Right ventricle myocardium inferior (tissue), 1 donor: ENCODE measurements around the gene ATP6V0E1. TPM values are rescaled to one million over a fixed set of nuclear protein-coding genes. Genes with fewer than 3 reads are reported as not detected.
A peak's percentile ranks its signal among the peaks of the same experiment; 100 is the strongest.
"Not testable (repeated sequence)": the region's sequence is repeated elsewhere in the genome, so short reads cannot be mapped to it uniquely, and the experiment has no call there.

Experiments used
- ATAC-seq: fragments of 200-7000 bp; cut with Tn5 transposase; one replicate; pipeline ENCODE4 v1.9.1; 2020; ENCODE audit warnings: mild to moderate bottlenecking, moderate library complexity
- DNase-seq: peaks from one replicate; pipeline ENCODE4 v3.0.0; 2021; ENCODE audit errors: missing footprints
- intact Hi-C: fragments of 100-400 bp; cut with DNase I; formaldehyde crosslinking; loops from one replicate; pipeline ENCODE4 v1.11.0; 2022
- total RNA-seq: library from RNA; stranded (reverse); fragmentation: NEBNext Ultra II Directional; extraction: Animal tissue kit (Norgen Biotek cat#: 25700); gene quantifications from one replicate; pipeline ENCODE4 v1.2.1, GENCODE V29; 2021
- donor health status: DM: no; HTN: yes; CAD: no; lungs with severe emphysema.

Gene ATP6V0E1
- total RNA-seq, 1 donor from 2014 or later = 167 TPM

DNA sequence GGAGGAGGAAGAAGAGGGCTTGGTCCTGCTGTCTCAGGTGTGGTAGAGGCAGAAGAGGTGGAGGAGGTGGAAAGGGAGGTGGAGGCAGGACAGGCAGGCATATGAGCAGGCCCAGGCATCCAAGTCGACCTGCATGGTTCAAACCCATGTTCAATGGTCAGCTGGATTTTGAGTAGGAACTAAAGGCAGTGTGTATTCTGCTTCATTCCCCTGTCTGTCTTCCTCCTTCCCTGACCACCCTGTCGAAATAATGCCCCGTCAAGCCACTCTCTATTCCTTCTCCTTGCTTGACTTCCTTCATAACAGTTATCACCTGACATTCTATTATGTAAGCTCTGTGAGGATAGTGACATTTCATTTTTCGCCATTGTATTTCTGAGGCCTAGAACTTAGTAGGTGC, 34.8 kb downstream of the ATP6V0E1 start:
- DNase-seq = no peak
- no peak for ATAC-seq
- intact Hi-C loops = no loop called here

GRCh38 chr5:173020154-173020581, 36.6 kb downstream of the ATP6V0E1 start:
- intact Hi-C loops = no loop called here
- peak; percentile 64 for ATAC-seq

GRCh38 chr5:173020643-173021042, 37.1 kb downstream of the ATP6V0E1 start:
- intact Hi-C loops = no loop called here
- ATAC-seq = peak; percentile 75
- no peak for DNase-seq

More at GRCh38 chr5:173020154-173020581, 36.6 kb downstream of the ATP6V0E1 start:
- DNase-seq = no peak

GRCh38 chr5:173025651-173026050, 42.1 kb downstream of the ATP6V0E1 start:
- intact Hi-C loops = no loop called here
- DNase-seq = no peak
- ATAC-seq = no peak

DNA sequence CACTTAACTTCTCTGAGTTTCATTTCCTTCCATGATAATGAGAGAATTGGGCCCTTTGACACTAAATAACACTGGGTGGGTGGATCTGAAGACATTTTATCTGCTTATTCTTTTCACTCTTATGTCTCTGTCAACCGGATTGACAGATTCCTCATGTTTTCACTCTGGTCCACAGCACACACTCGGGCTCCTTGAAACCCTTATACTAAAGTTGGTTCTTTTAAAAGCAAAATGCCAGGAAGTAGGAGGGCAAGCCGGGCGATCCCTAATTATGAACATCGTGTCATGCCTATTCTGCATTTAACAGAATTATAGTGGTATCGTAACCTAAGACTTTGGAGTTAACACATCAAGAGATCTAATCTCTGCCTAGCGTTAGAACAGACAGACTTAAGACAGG, 44.3 kb downstream of the ATP6V0E1 start:
- DNase-seq (no peak), ATAC-seq (no peak)
- intact Hi-C loops = no loop called here

DNA sequence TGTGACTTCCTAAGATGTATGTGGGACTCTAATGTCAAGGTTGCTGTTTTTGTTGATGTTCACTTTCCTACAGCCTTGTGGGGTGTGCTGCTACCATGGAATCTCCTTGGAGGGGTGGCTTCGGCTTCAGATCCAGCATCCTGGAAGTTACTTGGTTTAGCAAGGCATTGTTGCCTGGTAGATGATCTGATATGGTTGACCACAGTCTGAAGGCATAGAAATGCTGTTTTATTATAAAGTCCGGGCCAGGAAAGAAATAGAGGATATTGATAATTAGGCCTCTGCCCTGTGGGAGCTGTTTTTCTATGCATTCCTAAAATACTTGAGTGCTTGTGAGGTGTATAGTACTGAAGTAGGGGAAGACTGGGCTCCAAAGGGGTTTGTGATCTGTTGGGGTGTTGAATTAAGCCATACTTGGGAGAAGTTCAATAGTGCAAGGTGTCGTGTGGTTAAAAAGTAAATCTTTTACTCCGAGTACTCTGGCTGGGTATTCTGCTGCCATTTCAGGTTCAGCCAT, 45.3 kb downstream of the ATP6V0E1 start:
- intact Hi-C loops = no loop called here
- DNase-seq = no peak
- peak; percentile 20 for ATAC-seq

DNA sequence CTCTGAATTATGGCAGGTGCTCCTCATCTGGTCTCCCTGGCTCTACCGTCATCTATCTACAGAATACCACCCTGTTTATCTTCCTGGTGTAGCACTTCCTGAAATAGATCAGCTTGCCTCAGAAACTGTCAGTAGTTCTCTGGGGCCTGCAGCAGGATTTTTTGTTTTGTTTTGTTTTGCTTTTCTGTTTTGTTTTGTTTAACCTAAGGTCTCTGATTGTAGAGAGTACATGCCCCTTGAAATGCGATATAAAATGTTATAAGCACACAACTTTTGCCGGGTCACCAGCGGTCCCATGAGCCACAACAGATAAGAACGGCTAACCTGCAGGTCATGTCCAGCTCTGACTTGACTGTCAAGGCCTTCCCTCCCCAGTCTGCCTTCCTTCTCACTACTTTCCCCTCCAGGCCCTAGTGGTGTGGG, 45.9 kb downstream of the ATP6V0E1 start:
- ATAC-seq (peak; percentile 71), DNase-seq (no peak)
- intact Hi-C loops = no loop called here

DNA sequence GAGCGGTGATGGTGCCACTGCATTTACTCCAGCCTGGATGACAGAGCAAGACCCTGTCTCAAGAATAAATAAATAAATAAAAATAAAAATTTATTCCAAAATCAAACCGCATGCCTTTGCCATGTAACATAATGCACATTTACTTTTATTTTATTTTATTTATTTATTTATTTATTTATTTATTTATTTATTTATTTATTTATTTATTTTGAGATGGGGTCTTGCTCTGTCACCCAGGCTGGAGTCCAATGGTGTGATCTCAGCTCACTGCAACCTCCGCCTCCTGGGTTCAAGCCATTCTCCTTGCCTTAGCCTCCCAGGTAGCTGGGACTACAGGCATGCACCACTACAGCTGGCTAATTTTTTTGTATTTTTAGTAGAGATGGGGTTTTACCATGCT, 48.5 kb downstream of the ATP6V0E1 start:
- DNase-seq, intact Hi-C loops, ATAC-seq: not testable (repeated sequence)

DNA sequence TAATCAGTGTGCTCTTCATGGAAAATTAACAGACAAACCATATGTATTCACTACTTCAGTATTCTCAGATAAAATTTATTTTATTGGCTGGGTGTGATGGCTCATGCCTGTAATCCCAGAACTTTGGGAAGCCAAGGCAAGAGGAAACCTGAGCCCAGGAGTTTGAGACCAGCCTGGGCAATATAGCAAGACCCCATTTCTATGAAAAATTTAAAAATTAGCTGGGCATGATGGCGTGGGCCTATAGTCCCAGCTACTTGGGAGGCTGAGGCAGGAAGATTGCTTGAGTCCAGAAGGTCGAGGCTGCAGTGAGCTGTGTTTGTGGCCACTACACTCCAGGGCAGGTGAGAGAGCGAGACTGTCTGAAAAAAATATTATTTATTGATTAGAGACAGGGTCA, 49.2 kb downstream of the ATP6V0E1 start:
- ATAC-seq = no peak
- intact Hi-C loops = no loop called here
- DNase-seq = no peak

- DNase-seq (no peak), ATAC-seq (no peak)
- intact Hi-C loops = no loop called here
Measured at GRCh38 chr5:173033923-173034322, 50.4 kb downstream of the ATP6V0E1 start.

- intact Hi-C loops = no loop called here
- ATAC-seq (no peak), DNase-seq (no peak)
Measured at GRCh38 chr5:173035904-173036707, 52.5 kb downstream of the ATP6V0E1 start.

DNA sequence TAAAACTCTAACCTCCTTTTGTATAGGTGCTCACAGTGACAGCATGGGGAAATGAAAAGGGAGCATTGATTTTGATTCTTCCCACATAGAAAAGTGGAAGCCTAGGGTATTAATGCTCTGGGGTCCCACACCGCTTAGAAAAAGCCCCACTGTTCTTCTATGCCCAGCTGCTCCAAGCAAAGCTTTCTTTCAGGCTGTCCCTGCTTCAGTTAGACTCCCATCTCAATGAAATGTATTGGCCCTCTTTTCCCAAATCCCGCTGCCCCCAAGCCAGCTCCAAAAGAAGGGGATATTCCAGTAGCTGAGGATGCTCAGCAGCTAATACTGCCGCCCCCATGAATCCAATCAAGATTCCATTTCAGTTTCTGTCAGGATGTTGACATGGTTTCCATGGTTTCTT, 55.6 kb downstream of the ATP6V0E1 start:
- ATAC-seq (no peak), DNase-seq (no peak)
- intact Hi-C loops = no loop called here

GRCh38 chr5:173039964-173040363, 56.4 kb downstream of the ATP6V0E1 start:
- DNase-seq (no peak), ATAC-seq (no peak)
- intact Hi-C loops = no loop called here

DNA sequence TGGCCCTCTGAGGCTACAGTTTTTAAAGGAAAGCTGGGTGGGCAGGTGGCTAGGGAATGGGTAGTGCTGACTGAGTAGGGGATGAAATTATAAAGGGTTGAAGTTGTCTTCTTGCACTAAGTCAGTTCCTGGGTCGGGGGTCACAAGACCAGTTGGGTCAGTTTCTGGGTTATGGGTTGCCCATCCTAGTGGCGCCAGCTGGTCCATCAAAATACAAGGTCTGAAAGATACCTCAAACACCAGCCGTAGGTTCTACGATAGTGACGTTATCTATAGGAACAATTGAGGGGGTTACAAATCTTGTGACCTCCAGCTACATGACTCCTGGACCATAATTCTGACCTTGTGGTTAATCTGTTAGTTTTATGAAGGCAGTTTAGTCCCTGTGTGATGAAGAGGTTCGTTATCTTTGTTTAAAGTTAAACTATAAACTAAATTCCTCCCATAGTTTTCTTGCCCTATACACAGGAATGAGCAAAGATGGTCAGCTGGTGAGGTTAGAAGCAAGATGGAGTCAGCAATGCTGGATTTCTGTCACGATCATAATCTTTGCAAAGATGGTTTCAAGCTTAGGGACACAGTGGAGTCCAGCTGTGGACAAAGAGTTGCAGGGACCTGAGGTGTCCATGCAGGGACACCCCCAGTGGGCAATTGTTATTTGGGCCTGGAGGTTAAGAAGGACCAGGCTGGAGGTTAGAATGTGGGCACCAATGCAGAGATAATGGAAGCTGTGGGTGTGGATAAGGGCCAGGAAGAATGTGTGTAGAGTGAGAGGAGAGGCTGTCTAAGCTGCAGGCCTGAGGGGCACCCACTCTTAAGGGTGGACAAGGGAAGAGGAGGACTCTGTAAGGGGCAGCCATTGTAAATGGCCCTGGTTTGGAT, 58.6 kb downstream of the ATP6V0E1 start:
- no peak for DNase-seq

GRCh38 chr5:173042763-173043107, 59.2 kb downstream of the ATP6V0E1 start:
- DNase-seq (no peak), ATAC-seq (no peak)
- intact Hi-C loops = no loop called here

More for the DNA sequence above, 58.6 kb downstream of the ATP6V0E1 start:
- intact Hi-C loops = no loop called here
- ATAC-seq = no peak

DNA sequence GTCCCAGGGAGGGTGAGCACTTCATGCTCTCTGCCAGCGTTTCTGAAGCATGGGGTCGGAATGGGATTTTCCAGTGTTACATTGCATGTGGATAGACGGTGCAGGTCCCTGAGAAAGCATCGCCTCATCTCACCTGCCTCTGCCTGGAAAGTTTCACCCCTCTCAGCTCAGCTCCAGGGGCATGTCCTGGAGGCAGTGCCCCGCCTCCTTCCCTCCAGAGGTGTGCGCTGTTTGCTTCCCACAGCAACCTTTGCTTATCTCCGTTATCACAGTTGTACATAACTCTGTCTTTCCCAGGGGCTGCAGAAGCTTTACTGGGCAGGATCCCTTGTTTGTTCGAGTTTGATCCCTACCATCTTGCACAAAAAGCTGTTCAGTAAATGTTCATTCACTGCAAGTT, 61.9 kb downstream of the ATP6V0E1 start:
- no peak for ATAC-seq
- intact Hi-C loops = no loop called here
- no peak for DNase-seq

DNA sequence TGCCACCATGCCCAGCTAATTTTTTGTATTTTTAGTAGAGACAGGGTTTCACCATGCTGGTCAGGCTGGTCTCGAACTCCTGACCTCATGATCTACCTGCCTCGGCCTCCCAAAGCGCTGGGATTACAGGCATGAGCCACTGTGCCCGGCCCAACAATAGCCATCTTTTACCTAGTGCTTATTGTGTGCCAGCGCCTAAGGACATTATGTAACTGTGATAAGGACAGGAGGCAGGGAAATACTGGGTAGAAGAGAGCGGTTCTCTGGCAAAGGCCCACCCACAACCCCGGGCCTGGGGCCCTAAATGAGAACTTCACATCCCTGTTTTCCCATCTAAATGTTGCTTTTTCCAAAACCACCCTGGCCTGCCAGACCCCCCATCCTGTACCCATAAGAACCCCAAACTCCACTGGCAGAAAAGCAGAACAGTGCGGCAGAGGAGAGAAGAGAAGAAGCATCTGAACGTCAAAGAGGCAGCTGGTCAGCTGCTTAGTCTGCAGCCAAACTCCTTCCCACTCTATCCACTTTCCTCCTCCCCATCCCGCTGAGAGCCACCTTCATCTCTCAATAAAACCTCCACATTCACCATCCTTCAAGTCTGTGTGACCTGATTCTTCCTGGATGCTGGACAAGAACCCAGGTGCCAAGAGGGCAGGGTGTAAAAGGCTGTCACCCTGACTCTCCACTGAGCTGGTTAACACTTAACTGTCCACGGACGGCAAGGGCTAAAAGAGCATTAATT, 63.7 kb downstream of the ATP6V0E1 start:
- DNase-seq, ATAC-seq, intact Hi-C loops: not testable (repeated sequence)

DNA sequence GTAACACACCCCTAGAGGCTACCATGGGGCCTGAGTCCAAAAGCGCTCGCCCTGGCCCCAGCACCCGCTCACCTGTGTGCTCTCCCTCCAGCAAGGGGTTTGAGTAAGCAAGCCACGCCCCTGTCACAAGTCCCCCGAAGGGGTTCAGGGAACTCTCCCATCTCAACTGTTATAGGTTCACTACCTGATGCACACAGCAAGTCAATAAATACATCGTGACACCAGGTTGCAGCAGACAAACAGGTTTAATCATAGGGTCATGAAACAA, 64.2 kb downstream of the ATP6V0E1 start:
- intact Hi-C loops = no loop called here
- no peak for ATAC-seq
- DNase-seq = no peak

- intact Hi-C loops = no loop called here
- DNase-seq (no peak), ATAC-seq (no peak)
Measured at GRCh38 chr5:173050791-173051190, 67.2 kb downstream of the ATP6V0E1 start.
